ENCODE measurements around the gene DNAJC7. TPM values are rescaled to one million over a fixed set of nuclear protein-coding genes. Genes with fewer than 3 reads are reported as not detected.
A peak's percentile ranks its signal among the peaks of the same experiment; 100 is the strongest.

The DNAJC7 gene
- total RNA-seq, 4 donors from 2014 or later: 43.1 to 51.1 (median 44.4) TPM

- WGBS: 92% methylated on average over 11 of the region's 20 CpGs
- DNase-seq (ENCODE audit: extremely low spot score): no peak
- Histone ChIP-seq H3K27me3 (peaks cover 0 to 25% (median 6%) of the 10 kb centered on the region in 4 donors), H3K4me1 (peaks cover 0 to 11% (median 7%) of the 10 kb centered on the region in 4 donors), H3K27ac (replicated peaks in 1 of 4) (no peak overlapping the region), H3K4me3 (no peak overlapping the region), H3K36me3 (peaks cover 0 to 7% (median 0%) of the 10 kb centered on the region in 4 donors), H3K9me3 (no peaks in the 10 kb centered on the region)
- TF ChIP-seq CTCF (IDR thresholded peaks at IDR 0.05): no peak
- TF ChIP-seq POLR2AphosphoS5 (IDR thresholded peaks at IDR 0.05): no peak
- no peak for TF ChIP-seq EP300 (IDR thresholded peaks at IDR 0.05)
- no peak for TF ChIP-seq POLR2A (IDR thresholded peaks at IDR 0.05; ENCODE audit: low read depth)
- intact Hi-C loops (cut with DNase I): no loop called here
Observed at GRCh38 chr17:42042598-42043319, 25.5 kb upstream of the DNAJC7 start.

GRCh38 chr17:42041619-42042018 is 24.4 kb upstream of the DNAJC7 start:
- Histone ChIP-seq H3K27ac (replicated peaks in 1 of 4) (no peak overlapping the region), H3K27me3 (peaks cover 0 to 36% (median 6%) of the 10 kb centered on the region in 4 donors), H3K4me3 (no peak overlapping the region), H3K36me3 (peaks cover 0 to 7% (median 0%) of the 10 kb centered on the region in 4 donors), H3K9me3 (no peaks in the 10 kb centered on the region), H3K4me1 (peaks cover 0 to 11% (median 7%) of the 10 kb centered on the region in 4 donors)
- no peak for DNase-seq (ENCODE audit: extremely low spot score)
- intact Hi-C loops (cut with DNase I): no loop called here
- TF ChIP-seq EP300 (IDR thresholded peaks at IDR 0.05) (no peak), CTCF (IDR thresholded peaks at IDR 0.05) (no peak), POLR2A (IDR thresholded peaks at IDR 0.05; ENCODE audit: low read depth) (no peak), POLR2AphosphoS5 (IDR thresholded peaks at IDR 0.05) (no peak)

- Histone ChIP-seq H3K4me1 (peaks cover 0 to 11% (median 7%) of the 10 kb centered on the region in 4 donors), H3K27me3 (peaks cover 0 to 44% (median 6%) of the 10 kb centered on the region in 4 donors), H3K36me3 (peaks cover 0 to 7% (median 0%) of the 10 kb centered on the region in 4 donors), H3K4me3 (no peak overlapping the region), H3K9me3 (no peaks in the 10 kb centered on the region), H3K27ac (replicated peaks in 1 of 4) (no peak overlapping the region)
- intact Hi-C loops (cut with DNase I): no loop called here
- no peak for DNase-seq (ENCODE audit: extremely low spot score)
- WGBS: 90% methylated on average over 4 of the region's 10 CpGs
- TF ChIP-seq EP300 (IDR thresholded peaks at IDR 0.05) (no peak), POLR2A (IDR thresholded peaks at IDR 0.05; ENCODE audit: low read depth) (no peak), POLR2AphosphoS5 (IDR thresholded peaks at IDR 0.05) (no peak), CTCF (IDR thresholded peaks at IDR 0.05) (no peak)
Observed at GRCh38 chr17:42040818-42041217, 23.6 kb upstream of the DNAJC7 start.

- no peak for DNase-seq (ENCODE audit: extremely low spot score)
- peaks cover 0 to 11% (median 7%) of the 10 kb centered on the region in 4 donors for H3K4me1 ChIP-seq
- intact Hi-C loops (cut with DNase I): no loop called here
- WGBS: 53% methylated on average over 29 of the region's 77 CpGs
- no peak overlapping the region for H3K27ac ChIP-seq (replicated peaks in 1 of 4)
- no peak for TF ChIP-seq POLR2A (IDR thresholded peaks at IDR 0.05; ENCODE audit: low read depth)
- TF ChIP-seq EP300 (IDR thresholded peaks at IDR 0.05): no peak
- peak overlapping the region; percentile 2 to 31 (median 21) for H3K4me3 ChIP-seq
- H3K36me3 ChIP-seq: peaks cover 0 to 7% (median 0%) of the 10 kb centered on the region in 4 donors
- H3K9me3 ChIP-seq: no peaks in the 10 kb centered on the region
- peaks cover 0 to 47% (median 6%) of the 10 kb centered on the region in 4 donors for H3K27me3 ChIP-seq
Observed at GRCh38 chr17:42039794-42040763, 22.8 kb upstream of the DNAJC7 start.

Data from esophagus muscularis mucosa (tissue), 4 donors.